K562 (cell line): ENCODE results near the gene MAD1L1. TPM values are rescaled to one million over a fixed set of nuclear protein-coding genes. Genes with fewer than 3 reads are reported as not detected.

Source experiments
- ATAC-seq: fragments of 200-7000 bp; cut with Tn5 transposase; 3 replicates; pipeline ENCODE4 v1.9.1; 2020; ENCODE audit warnings: moderate library complexity
- BruUV-seq: library from RNA; stranded (reverse); fragments of 400-500 nt; replicated peaks from 2 replicates; lab custom pipeline; 2021; lab: Mats Ljungman, UMichigan
- CTCF ChIA-PET: fragments of 300-600 bp; formaldehyde crosslinking; extraction: SDS; loops from one replicate; lab custom pipeline; 2021; ENCODE audit warnings: low intra/inter-chr PET ratio; lab: Yijun Ruan, JAX
- POLR2A ChIA-PET: fragments of 300-600, 350-650 bp; sonication (Branson Sonifier 250); formaldehyde crosslinking; extraction: SDS; loops from one replicate; lab custom pipeline; 2021; ENCODE audit warnings: antibody characterized with exemption, inconsistent platforms; lab: Yijun Ruan, JAX
- DNase-seq, 4 experiments: peaks; one replicate each; pipeline versions ENCODE4 v3.0.0 to v3.0.0-alpha.2; 2011 to 2018; ENCODE audit warnings: low spot score in 3 of 4, mixed read lengths in 3 of 4; ENCODE audit errors: extremely low read depth in 1 of 4
- FAIRE-seq: peaks from 2 replicates; lab custom pipeline; 2011; peaks lifted over from hg19 to GRCh38; lab: Jason Lieb, UNC
- H2AFZ ChIP-seq: 2 replicates; pipeline ENCODE4 v1.6.0; 2011; ENCODE audit warnings: low read depth, low read length, control low read depth, inconsistent platforms
- H3K27ac ChIP-seq: fragments of 200-600 bp; 3 replicates; pipeline ENCODE4 v1.8.0; 2011; ENCODE audit warnings: low read depth, mild to moderate bottlenecking, control low read depth, inconsistent platforms, low read length, moderate library complexity, mixed read lengths; ENCODE audit errors: extremely low read depth
- H3K27me3 ChIP-seq, 2 experiments: fragments of 300-600 bp in 1 of 2; 2 replicates in 1 of 2; 3 replicates in 1 of 2; pipeline versions ENCODE4 v1.6.0 to v1.8.0; 2011; ENCODE audit warnings: inconsistent platforms in 2 of 2, low read length in 2 of 2, mild to moderate bottlenecking in 1 of 2, mixed read lengths in 1 of 2, moderate library complexity in 1 of 2; ENCODE audit not compliant: control insufficient read depth in 2 of 2, insufficient read depth in 2 of 2
- H3K36me3 ChIP-seq: fragments of 300-600 bp; 3 replicates; pipeline ENCODE4 v1.8.0; 2011; ENCODE audit warnings: mild to moderate bottlenecking, low read length, inconsistent platforms; ENCODE audit not compliant: control insufficient read depth, insufficient read depth
- H3K4me1 ChIP-seq, 2 experiments: fragments of 200-600 bp in 1 of 2; replicated peaks in 1 of 2; 2 replicates in 1 of 2; 3 replicates in 1 of 2; pipeline versions ENCODE4 v1.5.1 to v1.8.0; 2011; ENCODE audit warnings: inconsistent platforms in 2 of 2, low read length in 2 of 2, mild to moderate bottlenecking in 1 of 2, mixed read lengths in 1 of 2, moderate library complexity in 1 of 2; ENCODE audit not compliant: control insufficient read depth in 2 of 2, insufficient read depth in 2 of 2
- H3K4me2 ChIP-seq: 2 replicates; pipeline ENCODE4 v1.6.1; 2011; ENCODE audit warnings: low read length, control low read depth, inconsistent platforms, mixed read lengths; ENCODE audit not compliant: insufficient read depth
- H3K4me3 ChIP-seq: fragments of 200-600 bp; sonication (generic), shearing (Covaris generic); 2 replicates; pipeline ENCODE4 v1.5.1; 2016; ENCODE audit warnings: control low read depth, inconsistent platforms
- H3K79me2 ChIP-seq: fragments of 200-600 bp; 3 replicates; pipeline ENCODE4 v1.8.0; 2011; ENCODE audit warnings: low read length, inconsistent platforms; ENCODE audit not compliant: control insufficient read depth, insufficient read depth
- H3K9ac ChIP-seq, 2 experiments: 2 replicates each; pipeline versions ENCODE4 v1.6.0 to v1.6.1; 2011; ENCODE audit warnings: low read depth in 2 of 2, low read length in 2 of 2, control low read depth in 1 of 2, inconsistent platforms in 1 of 2, mild to moderate bottlenecking in 1 of 2, mixed read lengths in 1 of 2; ENCODE audit not compliant: insufficient read depth in 1 of 2
- H3K9me1 ChIP-seq: one replicate; pipeline ENCODE4 v1.6.0; 2011; ENCODE audit warnings: inconsistent platforms, mild to moderate bottlenecking, low read length, moderate library complexity; ENCODE audit not compliant: control insufficient read depth, insufficient read depth
- H3K9me3 ChIP-seq: replicated peaks from 2 replicates; pipeline ENCODE4 v1.5.1; 2011; ENCODE audit warnings: low read depth, low read length, inconsistent platforms; ENCODE audit not compliant: control insufficient read depth, insufficient read depth
- H4K20me1 ChIP-seq: replicated peaks from 2 replicates; pipeline ENCODE4 v1.6.1; 2011; ENCODE audit warnings: low read length, inconsistent platforms, mixed read lengths; ENCODE audit not compliant: control insufficient read depth, insufficient read depth
- CREB3L1 ChIP-seq: fragments of 450-650 bp; IDR thresholded peaks from 2 replicates; pipeline ENCODE4 v1.6.1; 2014; ENCODE audit warnings: low read depth, mild to moderate bottlenecking, moderate library complexity, borderline replicate concordance
- GTF3C2 ChIP-seq: IDR thresholded peaks from 3 replicates; pipeline ENCODE4 v1.6.1; 2011; ENCODE audit warnings: borderline replicate concordance, mild to moderate bottlenecking, moderate library complexity; ENCODE audit not compliant: insufficient read length; ENCODE audit errors: extremely low read depth
- HLTF ChIP-seq: fragments of 450-650 bp; IDR thresholded peaks from 2 replicates; pipeline ENCODE4 v1.6.1; 2016
- MTF1 ChIP-seq: fragments of 250-450 bp; sonication (Bioruptor Pico); IDR thresholded peaks from 2 replicates; pipeline ENCODE4 v1.9.0; 2021; ENCODE audit warnings: moderate library complexity, mild to moderate bottlenecking, inconsistent platforms, borderline replicate concordance
- NEUROD1 ChIP-seq: fragments of 150-350 bp; IDR thresholded peaks from 2 replicates; pipeline ENCODE4 v1.6.1; 2014; ENCODE audit warnings: borderline replicate concordance, low read length, low read depth; ENCODE audit not compliant: partially characterized antibody
- NKRF ChIP-seq: fragments of 450-650 bp; IDR thresholded peaks from 2 replicates; pipeline ENCODE4 v1.6.1; 2016; ENCODE audit warnings: borderline replicate concordance
- PATZ1 ChIP-seq: fragments of 250-450 bp; sonication (Bioruptor Pico); IDR thresholded peaks from 2 replicates; pipeline ENCODE4 v1.5.0; 2020; ENCODE audit warnings: mild to moderate bottlenecking, borderline replicate concordance
- SMARCA4 ChIP-seq: fragments of 450-650 bp; IDR thresholded peaks from 2 replicates; pipeline ENCODE4 v1.6.1; 2016
- SMC3 ChIP-seq: conservative IDR thresholded peaks from 2 replicates; pipeline ENCODE4 v1.6.1; 2011; ENCODE audit warnings: low read depth, low read length, improper control_type of control experiment; ENCODE audit not compliant: insufficient read depth
- ZNF586 ChIP-seq: fragments of 450-650 bp; formaldehyde crosslinking; conservative IDR thresholded peaks from 2 replicates; pipeline ENCODE4 v1.4.0; 2020; ENCODE audit warnings: mild to moderate bottlenecking, moderate library complexity
- WGBS: fragments of 100-300 bp; shearing (Covaris generic); methylation state at CpG from one replicate; pipeline ENCODE4 v1.1.6; 2016; ENCODE audit warnings: low coverage, mixed read lengths; ENCODE audit not compliant: insufficient coverage; ENCODE audit errors: missing lambda C conversion rate; 5-methylcytosine and 5-hydroxymethylcytosine counted together
- in situ Hi-C: fragments of 300-500 bp; cut with MboI; formaldehyde crosslinking; loops from 4 replicates; pipeline ENCODE4 v1.15.0; 2018; ENCODE audit warnings: inconsistent platforms, mixed read lengths
- intact Hi-C: fragments of 100-400 bp; cut with micrococcal nuclease; formaldehyde crosslinking; loops from 2 replicates; pipeline ENCODE4 v1.14.2; 2022
- polyA plus RNA-seq, 8 experiments: library from polyadenylated mRNA; depleted of rRNA in 4 of 8; stranded (reverse) in 5 of 8; unstranded in 3 of 8; fragments of >200 nt; fragmentation: Nextera tagmentation in 2 of 8; fragmentation: Illumina TruSeq in 1 of 8; extraction: Ambion mirVana in 2 of 8; extraction: Trizol in 1 of 8; gene quantifications; 2 replicates each; pipeline versions ENCODE4 v1.2.1 to v1.2.3, GENCODE V29; 2011 to 2014; ENCODE audit warnings: inconsistent platforms in 1 of 8, missing spikeins in 1 of 8
- total RNA-seq, 7 experiments: library from RNA; depleted of rRNA in 6 of 7; stranded (reverse); fragments of >200 nt in 6 of 7; fragmentation: Illumina TruSeq in 2 of 7; extraction: Trizol in 2 of 7; gene quantifications; 2 replicates each; pipeline versions ENCODE4 v1.2.1 to v1.2.3, GENCODE V29; 2011 to 2021; ENCODE audit warnings: low replicate concordance in 1 of 7

The MAD1L1 gene
- total and polyA plus RNA-seq, 9 of the 15 experiments (the other 6 are each of a cell fraction or from before 2014, with no cell fraction given): 1.7 to 89.7 (median 18.0) TPM

- 97% methylated on average over 26 of the region's 44 CpGs for WGBS
- POLR2A ChIA-PET: no interaction called here
- no peak for DNase-seq
- FAIRE-seq: no peak
- H2AFZ ChIP-seq: no peak overlapping the region
- no peak overlapping the region for H3K9ac ChIP-seq
- BruUV-seq: no TSS peak
- no peaks in the 10 kb centered on the region for H4K20me1 ChIP-seq
- intact Hi-C loops (no loop called here), in situ Hi-C loops (no loop called here)
- no peaks in the 10 kb centered on the region for H3K9me1 ChIP-seq
- H3K27ac ChIP-seq: no peak overlapping the region
- no peak overlapping the region for H3K4me3 ChIP-seq
- no peaks in the 10 kb centered on the region for H3K27me3 ChIP-seq
- H3K4me2 ChIP-seq: no peak overlapping the region
- H3K36me3 ChIP-seq: peaks cover 21% of the 10 kb centered on the region; the same call in 1 of the 3 replicates
- H3K79me2 ChIP-seq: no peaks in the 10 kb centered on the region
- TF ChIP-seq SMC3: no peak
- TF ChIP-seq ZNF586 (CRISPR knock-in tag): no peak
- no peak for TF ChIP-seq PATZ1 (CRISPR knock-in tag)
- TF ChIP-seq GTF3C2: no peak
- TF ChIP-seq HLTF: no peak
- TF ChIP-seq MTF1: no peak
- TF ChIP-seq NEUROD1: no peak
- TF ChIP-seq CREB3L1: no peak
- TF ChIP-seq NKRF: no peak
- TF ChIP-seq SMARCA4: no peak
- no peaks in the 10 kb centered on the region for H3K9me3 ChIP-seq
- ATAC-seq: no peak
- H3K4me1 ChIP-seq: peaks cover 0 to 38% of the 10 kb centered on the region in 2 experiments; a peak in 2 of 5 replicates
- CTCF ChIA-PET: no interaction called here
Measured at GRCh38 chr7:1977059-1977875, 255.5 kb downstream of the MAD1L1 start.
